Ovary (tissue), 3 donors: Measurements from ENCODE around the gene KRT73.

ENCODE experiments used
- CTCF ChIP-seq, 3 donors: fragments of 450-650 bp in 2 of 3; fragments of 200-600 bp in 1 of 3; IDR thresholded peaks; one replicate each; pipeline versions ENCODE4 v1.5.1 to v1.8.0; 2016 to 2022; ENCODE audit warnings: antibody characterized with exemption in 3 of 3, mild to moderate bottlenecking in 1 of 3
- EP300 ChIP-seq: sonication (generic); formaldehyde crosslinking; IDR thresholded peaks from one replicate; pipeline ENCODE4 v1.6.1; 2017; ENCODE audit warnings: antibody characterized with exemption
- POLR2A ChIP-seq: fragments of 450-650 bp; IDR thresholded peaks from one replicate; pipeline ENCODE4 v1.6.1; 2017; ENCODE audit warnings: antibody characterized with exemption, mild to moderate bottlenecking, moderate library complexity
- donor health status: DM: no; HTN: no; CAD: no.

- TF ChIP-seq EP300 (no peak), POLR2A (no peak), CTCF (IDR thresholded peaks at IDR 0.05) (no peak)
Measured at GRCh38 chr12:52600475-52600874, 17.9 kb downstream of the KRT73 start.
